Measurements from ENCODE around the gene RPS21. TPM values are rescaled to one million over a fixed set of nuclear protein-coding genes. Genes with fewer than 3 reads are reported as not detected.

The RPS21 gene
- total RNA-seq, 1 experiment from 2014 or later, result 2,488 TPM

GRCh38 chr20:62363920-62364851, 22.7 kb upstream of the RPS21 start:
- no peaks in the 10 kb centered on the region for H3K9me3 ChIP-seq (ENCODE audit: control insufficient read depth in 1 of 2, insufficient read depth in 1 of 2, low read depth in 1 of 2, low read length in 2 of 2)
- no peaks in the 10 kb centered on the region for H3K27me3 ChIP-seq (ENCODE audit: insufficient read depth, low read length)
- no peak for DNase-seq (ENCODE audit: low read depth, low spot score)
- TF ChIP-seq CBX3 (IDR thresholded peaks at IDR 0.05; ENCODE audit: low read depth) (no peak), EZH2 (IDR thresholded peaks at IDR 0.05) (no peak), ZBTB33 (IDR thresholded peaks at IDR 0.05; ENCODE audit: extremely low read depth, insufficient replicate concordance, low read length) (no peak), SIN3A (IDR thresholded peaks at IDR 0.05; ENCODE audit: low read depth) (no peak), ZNF274 (IDR thresholded peaks at IDR 0.05; ENCODE audit: low read depth, low read length) (no peak), YY1 (IDR thresholded peaks at IDR 0.05; ENCODE audit: extremely low read depth, insufficient replicate concordance, low read depth, low read length) (no peak), CTCF (IDR thresholded peaks at IDR 0.05 in 2 of 3, conservative IDR thresholded peaks at IDR 0.05 in 1 of 3; ENCODE audit: borderline replicate concordance in 1 of 3, insufficient read depth in 1 of 3, low read depth in 2 of 3, low read length in 2 of 3) (no peak), POLR2AphosphoS5 (IDR thresholded peaks at IDR 0.05; ENCODE audit: low read depth, low read length) (no peak), ZFX (IDR thresholded peaks at IDR 0.05) (no peak), JUND (IDR thresholded peaks at IDR 0.05) (no peak), SRF (IDR thresholded peaks at IDR 0.05; ENCODE audit: low read depth) (no peak), FOSL1 (IDR thresholded peaks at IDR 0.05; ENCODE audit: low read depth) (no peak), MAX (IDR thresholded peaks at IDR 0.05) (no peak), ELF1 (IDR thresholded peaks at IDR 0.05; ENCODE audit: borderline replicate concordance, low read depth) (no peak)
- H3K4me2 ChIP-seq (ENCODE audit: low read length), result peak overlapping the region; percentile 100
- H2AFZ ChIP-seq (ENCODE audit: low read depth, low read length, poor library complexity, severe bottlenecking), result no peak overlapping the region
- H3K4me1 ChIP-seq (ENCODE audit: control insufficient read depth in 1 of 2, insufficient read depth in 2 of 2, low read length in 2 of 2), result peaks cover 69 to 86% of the 10 kb centered on the region in 2 experiments
- intact Hi-C loops (cut with micrococcal nuclease), result no loop called here
- H3K36me3 ChIP-seq (ENCODE audit: control insufficient read depth in 1 of 2, insufficient read depth in 2 of 2, low read length in 2 of 2), result no peaks in the 10 kb centered on the region; a peak in 1 of 4 replicates
- CTCF ChIA-PET, result no interaction called here
- no peak overlapping the region for H3K4me3 ChIP-seq (replicated peaks in 1 of 2; ENCODE audit: low read depth in 1 of 2, low read length in 2 of 2)
- H3K9me2 ChIP-seq (ENCODE audit: insufficient read depth), result no peaks in the 10 kb centered on the region
- H3K79me2 ChIP-seq (ENCODE audit: insufficient read depth, low read length), result peaks cover 72% of the 10 kb centered on the region
- RAD21 ChIA-PET (ENCODE audit: low non-redundant PET in 1 of 2, low total read pairs in 2 of 2, uncharacterized antibody in 2 of 2, unreplicated experiment in 2 of 2), result interaction anchor here in 1 of 2 experiments (0.9 kb wide), 1 partner anchor 14 kb away, joined by 3 read pairs; no protein-coding TSS in a partner anchor
- BruUV-seq (replicated peaks), result no TSS peak
- POLR2A ChIA-PET, result interaction anchor here (1.1 to 2.1 kb wide), 2 partner anchors 14 to 22 kb away, joined by 4 to 12 read pairs; partner anchors contain the start of gene RPS21
- H3K9ac ChIP-seq (ENCODE audit: low read length), result peak overlapping the region; percentile 94
- H3K27ac ChIP-seq (ENCODE audit: low read depth, low read length), result peak overlapping the region; percentile 98
- no peak for ATAC-seq
- H4K20me1 ChIP-seq (ENCODE audit: insufficient read depth), result no peaks in the 10 kb centered on the region

Measured in HCT116 (cell line).